Stimulated activated CD4-positive, alpha-beta T cell treated with anti-CD3 and anti-CD28 coated beads, Interleukin-2, amount 100 ng/mL, for 24 hours (primary cell): ENCODE measurements around the gene EPB41L4A.
A peak's percentile ranks its signal among the peaks of the same experiment; 100 is the strongest.
"Not testable (repeated sequence)": the region's sequence is repeated elsewhere in the genome, so short reads cannot be mapped to it uniquely, and the experiment has no call there.

Source experiments
- DNase-seq, 2 donors: peaks; one replicate each; pipeline ENCODE4 v3.0.0-alpha.2; 2020

EPB41L4A gene, protein sequence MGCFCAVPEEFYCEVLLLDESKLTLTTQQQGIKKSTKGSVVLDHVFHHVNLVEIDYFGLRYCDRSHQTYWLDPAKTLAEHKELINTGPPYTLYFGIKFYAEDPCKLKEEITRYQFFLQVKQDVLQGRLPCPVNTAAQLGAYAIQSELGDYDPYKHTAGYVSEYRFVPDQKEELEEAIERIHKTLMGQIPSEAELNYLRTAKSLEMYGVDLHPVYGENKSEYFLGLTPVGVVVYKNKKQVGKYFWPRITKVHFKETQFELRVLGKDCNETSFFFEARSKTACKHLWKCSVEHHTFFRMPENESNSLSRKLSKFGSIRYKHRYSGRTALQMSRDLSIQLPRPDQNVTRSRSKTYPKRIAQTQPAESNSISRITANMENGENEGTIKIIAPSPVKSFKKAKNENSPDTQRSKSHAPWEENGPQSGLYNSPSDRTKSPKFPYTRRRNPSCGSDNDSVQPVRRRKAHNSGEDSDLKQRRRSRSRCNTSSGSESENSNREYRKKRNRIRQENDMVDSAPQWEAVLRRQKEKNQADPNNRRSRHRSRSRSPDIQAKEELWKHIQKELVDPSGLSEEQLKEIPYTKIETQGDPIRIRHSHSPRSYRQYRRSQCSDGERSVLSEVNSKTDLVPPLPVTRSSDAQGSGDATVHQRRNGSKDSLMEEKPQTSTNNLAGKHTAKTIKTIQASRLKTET

DNA sequence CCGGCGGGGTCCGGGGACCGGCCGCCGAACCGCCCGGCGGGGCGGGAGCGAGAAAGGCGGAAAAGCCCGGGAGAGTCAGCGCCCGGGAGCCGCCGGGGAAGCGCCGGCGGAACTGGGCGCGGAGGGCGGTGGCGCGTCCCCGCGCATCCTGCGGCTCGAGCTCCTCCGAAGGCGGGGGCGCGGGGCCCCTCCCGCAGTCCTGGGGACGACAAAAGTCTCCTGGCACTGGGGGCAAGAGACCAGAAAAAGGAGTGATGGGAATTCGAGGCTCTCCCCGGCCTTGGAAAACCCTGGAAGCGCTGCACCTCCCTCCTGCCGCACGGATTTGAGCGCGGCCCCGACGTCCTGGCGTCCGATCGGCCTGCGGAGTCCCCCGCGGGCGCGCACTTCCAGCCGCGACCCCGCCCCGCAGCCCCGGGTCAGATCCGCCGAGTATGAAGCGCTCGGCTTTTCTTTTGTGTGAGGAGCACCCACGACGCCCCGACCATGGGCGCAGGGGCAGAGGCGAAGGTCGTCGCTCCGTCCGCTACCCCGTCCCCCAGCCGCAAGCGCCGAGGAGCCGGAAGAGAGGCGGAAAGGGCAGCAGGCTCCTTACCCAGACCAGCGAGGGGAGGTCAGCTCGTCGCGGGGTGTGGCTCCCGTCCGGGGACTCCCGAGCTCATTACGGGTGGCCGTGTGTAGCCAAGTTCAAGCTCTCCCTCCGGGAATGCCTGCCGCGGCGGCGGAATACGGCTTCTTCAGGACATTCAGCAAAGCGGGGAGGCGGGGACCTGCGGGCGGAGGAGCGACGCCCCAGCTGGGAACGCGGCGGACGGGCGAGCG, at the start of gene EPB41L4A:
EPB41L4A (minus strand) TSS at position 114 of the 822 bp plus-strand sequence. CDS start 238 bp downstream, outside the sequence.
- DNase-seq, result peak in 1 of 2 donors; percentile 17

- no peak for DNase-seq
Observed at GRCh38 chr5:112467485-112467884, 48.4 kb upstream of the EPB41L4A start.

DNA sequence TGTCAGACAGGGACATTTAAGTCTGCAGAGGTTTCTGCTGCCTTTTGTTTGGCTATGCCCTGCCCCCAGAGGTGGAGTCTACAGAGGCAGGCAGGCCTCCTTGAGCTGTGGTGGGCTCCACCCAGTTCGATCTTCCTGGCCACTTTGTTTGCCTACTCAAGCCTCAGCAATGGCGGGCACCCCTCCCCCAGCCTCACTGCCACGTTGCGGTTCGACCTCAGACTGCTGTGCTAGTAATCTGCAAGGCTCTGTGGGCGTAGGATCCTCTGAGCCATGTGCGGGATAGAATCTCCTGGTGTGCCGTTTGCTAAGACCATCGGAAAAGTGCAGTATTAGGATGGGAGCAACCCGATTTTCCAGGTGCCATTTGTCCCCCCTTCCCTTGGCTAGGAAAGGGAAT, 47.2 kb upstream of the EPB41L4A start:
- not testable (repeated sequence) for DNase-seq

DNA sequence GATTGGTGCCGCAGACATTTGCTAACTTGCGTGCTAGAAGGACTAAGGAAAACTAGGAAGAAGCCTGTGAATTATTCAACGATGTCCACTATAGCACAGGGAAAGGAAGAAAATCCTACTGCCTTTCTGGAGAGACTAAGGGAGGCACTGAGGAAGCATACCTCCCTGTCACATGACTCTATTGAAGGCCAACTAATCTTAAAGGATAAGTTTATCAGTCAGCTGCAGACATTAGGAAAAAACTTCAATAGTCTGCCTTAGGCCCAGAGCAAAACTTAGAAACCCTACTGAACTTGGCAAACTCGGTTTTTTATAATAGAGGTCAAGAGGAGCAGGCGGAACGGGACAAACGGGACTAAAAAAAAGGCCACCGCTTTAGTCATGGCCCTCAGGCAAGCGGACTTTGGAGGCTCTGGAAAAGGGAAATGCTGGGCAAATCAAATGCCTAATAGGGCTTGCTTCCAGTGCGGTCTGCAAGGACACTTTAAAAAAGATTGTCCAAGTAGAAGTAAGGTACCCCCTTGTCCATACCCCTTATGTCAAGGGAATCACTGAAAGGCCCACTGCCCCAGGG, 28.2 kb upstream of the EPB41L4A start:
- DNase-seq, result not testable (repeated sequence)

- DNase-seq, result no peak
Observed at GRCh38 chr5:112445626-112446350, 26.7 kb upstream of the EPB41L4A start.

DNA sequence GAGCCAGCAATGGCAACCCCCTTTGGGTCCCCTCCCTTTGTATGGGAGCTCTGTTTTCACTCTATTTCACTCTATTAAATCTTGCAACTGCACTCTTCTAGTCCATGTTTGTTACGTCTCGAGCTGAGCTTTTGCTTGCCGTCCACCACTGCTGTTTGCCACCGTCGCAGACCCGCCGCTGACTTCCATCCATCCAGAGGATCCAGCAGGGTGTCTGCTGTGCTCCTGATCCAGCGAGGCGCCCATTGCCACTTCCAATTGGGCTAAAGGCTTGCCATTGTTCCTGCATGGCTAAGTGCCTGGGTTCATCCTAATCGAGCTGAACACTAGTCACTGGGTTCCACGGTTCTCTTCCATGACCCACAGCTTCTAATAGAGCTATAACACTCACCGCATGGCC, 24.9 kb upstream of the EPB41L4A start:
- not testable (repeated sequence) for DNase-seq

- DNase-seq, result no peak
Observed at GRCh38 chr5:112440031-112440430, 21.0 kb upstream of the EPB41L4A start.

- DNase-seq, result no peak
Observed at GRCh38 chr5:112436144-112436543, 17.1 kb upstream of the EPB41L4A start.

- DNase-seq, result no peak
Observed at GRCh38 chr5:112434641-112435040, 15.6 kb upstream of the EPB41L4A start.

- DNase-seq, result not testable (repeated sequence)
Observed at GRCh38 chr5:112426202-112426601, 7.1 kb upstream of the EPB41L4A start.

DNA sequence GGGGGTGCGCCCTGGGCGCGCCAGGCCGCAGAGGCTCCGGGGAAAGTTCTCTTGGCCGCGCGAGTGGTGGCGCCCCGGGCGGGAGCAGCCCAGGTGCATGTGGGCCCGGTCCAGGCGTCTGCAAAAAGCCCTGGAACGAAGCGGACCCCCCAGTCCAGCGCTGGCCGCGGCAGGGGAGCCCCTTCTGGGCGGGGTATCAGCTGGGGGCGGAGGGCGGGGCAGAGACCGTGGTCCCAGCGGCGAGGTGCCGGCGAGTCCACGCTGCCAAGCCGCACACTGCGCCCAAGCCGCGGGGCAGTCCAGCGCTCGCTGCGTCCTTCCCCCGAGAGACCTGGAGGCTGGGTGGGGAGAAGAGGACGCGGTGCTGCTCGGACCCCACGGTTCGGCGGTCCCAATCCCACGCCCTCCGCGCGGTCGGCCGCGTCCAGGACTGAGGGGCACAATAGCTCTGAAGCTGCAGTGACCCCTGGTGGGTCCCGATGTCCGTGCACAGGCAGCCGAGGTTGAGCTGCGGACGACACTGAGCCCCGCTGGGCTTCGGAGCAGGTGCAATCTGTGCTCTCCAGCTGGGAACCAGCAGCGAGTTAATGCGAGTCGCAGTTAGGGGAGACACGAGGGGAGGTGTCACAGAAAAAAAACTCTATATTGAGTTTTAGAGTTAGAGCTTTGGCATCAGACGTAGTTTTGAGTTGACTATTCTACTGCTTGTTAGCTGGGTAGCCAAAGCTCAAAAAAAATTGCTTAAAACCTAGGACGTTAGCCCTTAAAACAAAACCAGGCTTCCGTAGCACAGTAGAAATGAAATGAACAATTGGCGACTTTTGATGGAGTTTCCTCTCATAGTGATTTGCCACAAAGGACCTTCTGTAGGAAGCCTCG, 1.1 kb upstream of the EPB41L4A start:
- peak; percentile 24 to 60 for DNase-seq

- peak in 1 of 2 donors; percentile 2 for DNase-seq
Observed at GRCh38 chr5:112418659-112419163, 366 bp downstream of the EPB41L4A start.

DNA sequence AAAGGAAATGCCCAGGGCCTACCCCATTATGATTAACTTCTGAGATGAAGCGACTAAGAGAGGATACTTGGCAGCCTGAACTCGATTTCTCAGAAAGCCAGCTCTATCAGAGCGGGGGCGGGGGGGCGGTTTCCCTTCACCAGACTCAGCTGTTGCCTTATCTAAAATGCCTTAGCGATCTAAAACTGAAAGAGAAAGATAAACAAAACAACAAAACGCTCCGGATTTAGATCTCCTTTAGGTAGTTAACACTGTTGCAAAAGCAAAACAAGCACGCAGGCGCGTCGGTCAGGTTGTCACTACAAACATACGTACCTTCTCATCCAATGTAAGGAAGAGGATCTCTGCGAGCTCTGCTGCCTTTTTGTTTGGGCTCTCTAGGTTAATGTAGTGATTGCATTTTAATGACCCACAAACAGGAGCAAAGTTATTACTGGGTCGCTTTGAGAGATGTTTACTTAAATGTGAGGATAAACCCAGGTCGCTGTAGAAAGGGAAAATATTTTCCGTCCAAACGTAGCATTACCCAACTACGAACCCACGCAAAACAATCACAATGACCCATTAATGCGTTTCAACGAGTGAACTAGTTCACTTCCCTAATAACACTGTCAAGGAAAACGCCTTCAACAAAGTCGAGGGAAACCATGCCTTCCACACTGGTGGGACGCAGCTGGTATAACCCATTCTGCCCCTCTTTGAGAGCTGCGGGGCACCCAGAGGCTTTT, 982 bp downstream of the EPB41L4A start:
- DNase-seq, result peak; percentile 43 to 61

- no peak for DNase-seq
Observed at GRCh38 chr5:112415552-112415951, 3.5 kb downstream of the EPB41L4A start.

GRCh38 chr5:112413611-112414010, 5.5 kb downstream of the EPB41L4A start:
- no peak for DNase-seq

GRCh38 chr5:112412346-112412745, 6.7 kb downstream of the EPB41L4A start:
- no peak for DNase-seq

DNA sequence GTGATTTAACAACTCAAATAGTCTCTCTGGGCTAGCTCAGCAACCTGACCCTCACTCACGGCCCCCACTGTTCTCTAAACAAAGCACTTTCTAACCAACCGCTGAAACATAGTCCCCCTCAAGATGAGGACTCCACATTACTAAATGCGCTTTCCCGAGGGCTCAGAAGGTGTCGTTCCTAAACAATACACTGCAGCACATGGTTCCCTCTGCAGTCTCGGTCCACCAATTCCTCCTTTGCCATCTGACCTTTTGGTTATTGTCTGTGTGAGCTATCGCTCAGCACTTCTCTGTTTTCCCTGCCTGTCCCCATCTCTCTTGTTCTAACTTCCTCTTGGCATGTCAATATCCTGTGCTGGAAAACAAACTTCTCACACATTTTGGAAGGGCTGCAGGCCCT, 7.2 kb downstream of the EPB41L4A start:
- DNase-seq, result no peak

DNA sequence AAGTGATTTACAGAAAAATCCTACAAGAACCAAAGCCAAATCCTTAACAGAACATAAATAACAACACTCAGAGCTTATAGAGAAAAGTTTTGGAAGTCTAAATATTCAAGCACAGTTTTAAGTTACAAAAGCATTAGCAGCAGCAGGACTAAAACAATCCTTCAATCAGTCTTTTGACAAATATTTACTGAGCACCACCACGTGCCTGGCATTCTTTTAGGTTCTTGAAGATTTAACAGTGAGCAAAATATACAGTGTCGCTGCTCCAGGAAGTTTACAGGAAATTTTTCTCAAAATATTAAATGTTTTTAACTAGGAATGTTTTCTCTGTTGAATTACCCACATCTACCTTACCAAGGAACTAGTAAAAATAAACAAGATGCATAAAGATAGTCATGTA, 11.4 kb downstream of the EPB41L4A start:
- DNase-seq, result no peak

- no peak for DNase-seq
Observed at GRCh38 chr5:112407240-112407639, 11.8 kb downstream of the EPB41L4A start.

GRCh38 chr5:112403069-112403468, 16.0 kb downstream of the EPB41L4A start:
- no peak for DNase-seq
